K562 (cell line): ENCODE data around the gene FAM227B. TPM values are rescaled to one million over a fixed set of nuclear protein-coding genes. Genes with fewer than 3 reads are reported as not detected.

ENCODE experiments used
- ATAC-seq: fragments of 200-7000 bp; cut with Tn5 transposase; 3 replicates; pipeline ENCODE4 v1.9.1; 2020; ENCODE audit warnings: moderate library complexity
- BruUV-seq: library from RNA; stranded (reverse); fragments of 400-500 nt; replicated peaks from 2 replicates; lab custom pipeline; 2021; lab: Mats Ljungman, UMichigan
- CTCF ChIA-PET: fragments of 300-600 bp; formaldehyde crosslinking; extraction: SDS; loops from one replicate; lab custom pipeline; 2021; ENCODE audit warnings: low intra/inter-chr PET ratio; lab: Yijun Ruan, JAX
- POLR2A ChIA-PET: fragments of 300-600, 350-650 bp; sonication (Branson Sonifier 250); formaldehyde crosslinking; extraction: SDS; loops from one replicate; lab custom pipeline; 2021; ENCODE audit warnings: antibody characterized with exemption, inconsistent platforms; lab: Yijun Ruan, JAX
- DNase-seq, 4 experiments: peaks; one replicate each; pipeline versions ENCODE4 v3.0.0 to v3.0.0-alpha.2; 2011 to 2018; ENCODE audit warnings: low spot score in 3 of 4, mixed read lengths in 3 of 4; ENCODE audit errors: extremely low read depth in 1 of 4
- FAIRE-seq: peaks from 2 replicates; lab custom pipeline; 2011; peaks lifted over from hg19 to GRCh38; lab: Jason Lieb, UNC
- H2AFZ ChIP-seq: 2 replicates; pipeline ENCODE4 v1.6.0; 2011; ENCODE audit warnings: low read depth, low read length, control low read depth, inconsistent platforms
- H3K27ac ChIP-seq: fragments of 200-600 bp; 3 replicates; pipeline ENCODE4 v1.8.0; 2011; ENCODE audit warnings: low read depth, mild to moderate bottlenecking, control low read depth, inconsistent platforms, low read length, moderate library complexity, mixed read lengths; ENCODE audit errors: extremely low read depth
- H3K27me3 ChIP-seq, 2 experiments: fragments of 300-600 bp in 1 of 2; 2 replicates in 1 of 2; 3 replicates in 1 of 2; pipeline versions ENCODE4 v1.6.0 to v1.8.0; 2011; ENCODE audit warnings: inconsistent platforms in 2 of 2, low read length in 2 of 2, mild to moderate bottlenecking in 1 of 2, mixed read lengths in 1 of 2, moderate library complexity in 1 of 2; ENCODE audit not compliant: control insufficient read depth in 2 of 2, insufficient read depth in 2 of 2
- H3K36me3 ChIP-seq: fragments of 300-600 bp; 3 replicates; pipeline ENCODE4 v1.8.0; 2011; ENCODE audit warnings: mild to moderate bottlenecking, low read length, inconsistent platforms; ENCODE audit not compliant: control insufficient read depth, insufficient read depth
- H3K4me1 ChIP-seq, 2 experiments: fragments of 200-600 bp in 1 of 2; replicated peaks in 1 of 2; 2 replicates in 1 of 2; 3 replicates in 1 of 2; pipeline versions ENCODE4 v1.5.1 to v1.8.0; 2011; ENCODE audit warnings: inconsistent platforms in 2 of 2, low read length in 2 of 2, mild to moderate bottlenecking in 1 of 2, mixed read lengths in 1 of 2, moderate library complexity in 1 of 2; ENCODE audit not compliant: control insufficient read depth in 2 of 2, insufficient read depth in 2 of 2
- H3K4me2 ChIP-seq: 2 replicates; pipeline ENCODE4 v1.6.1; 2011; ENCODE audit warnings: low read length, control low read depth, inconsistent platforms, mixed read lengths; ENCODE audit not compliant: insufficient read depth
- H3K4me3 ChIP-seq: fragments of 200-600 bp; sonication (generic), shearing (Covaris generic); 2 replicates; pipeline ENCODE4 v1.5.1; 2016; ENCODE audit warnings: control low read depth, inconsistent platforms
- H3K79me2 ChIP-seq: fragments of 200-600 bp; 3 replicates; pipeline ENCODE4 v1.8.0; 2011; ENCODE audit warnings: low read length, inconsistent platforms; ENCODE audit not compliant: control insufficient read depth, insufficient read depth
- H3K9ac ChIP-seq, 2 experiments: 2 replicates each; pipeline versions ENCODE4 v1.6.0 to v1.6.1; 2011; ENCODE audit warnings: low read depth in 2 of 2, low read length in 2 of 2, control low read depth in 1 of 2, inconsistent platforms in 1 of 2, mild to moderate bottlenecking in 1 of 2, mixed read lengths in 1 of 2; ENCODE audit not compliant: insufficient read depth in 1 of 2
- H3K9me1 ChIP-seq: one replicate; pipeline ENCODE4 v1.6.0; 2011; ENCODE audit warnings: inconsistent platforms, mild to moderate bottlenecking, low read length, moderate library complexity; ENCODE audit not compliant: control insufficient read depth, insufficient read depth
- H3K9me3 ChIP-seq: replicated peaks from 2 replicates; pipeline ENCODE4 v1.5.1; 2011; ENCODE audit warnings: low read depth, low read length, inconsistent platforms; ENCODE audit not compliant: control insufficient read depth, insufficient read depth
- H4K20me1 ChIP-seq: replicated peaks from 2 replicates; pipeline ENCODE4 v1.6.1; 2011; ENCODE audit warnings: low read length, inconsistent platforms, mixed read lengths; ENCODE audit not compliant: control insufficient read depth, insufficient read depth
- BHLHE40 ChIP-seq: IDR thresholded peaks from 2 replicates; pipeline ENCODE4 v1.6.1; 2011; ENCODE audit warnings: low read length, improper control_type of control experiment
- BRD4 ChIP-seq: fragments of 200-600 bp; sonication (generic); IDR thresholded peaks from 2 replicates; pipeline ENCODE4 v1.6.1; 2017; ENCODE audit warnings: inconsistent platforms
- BRD9 ChIP-seq: fragments of 450-650 bp; IDR thresholded peaks from 2 replicates; pipeline ENCODE4 v1.6.1; 2018; ENCODE audit warnings: low read depth; ENCODE audit not compliant: partially characterized antibody
- ESRRB ChIP-seq: fragments of 250-450 bp; sonication (Bioruptor Pico); IDR thresholded peaks from 2 replicates; pipeline ENCODE4 v1.5.0; 2020; ENCODE audit warnings: mild to moderate bottlenecking, moderate library complexity, borderline replicate concordance
- FOSL1 ChIP-seq: fragments of 200-800 bp; sonication (Bioruptor generic); conservative IDR thresholded peaks from 2 replicates; pipeline ENCODE4 v1.6.1; 2016; ENCODE audit warnings: missing genetic modification characterization, missing compliant biosample characterization
- FOXA1 ChIP-seq: fragments of 450-650 bp; IDR thresholded peaks from 2 replicates; pipeline ENCODE4 v1.6.1; 2016; ENCODE audit warnings: mild to moderate bottlenecking, borderline replicate concordance
- HNRNPH1 ChIP-seq: fragments of 200-400 bp; formaldehyde crosslinking; optimal IDR thresholded peaks from 2 replicates; pipeline ENCODE3; 2017; ENCODE audit warnings: low read depth, mild to moderate bottlenecking, low read length, moderate library complexity
- KHSRP ChIP-seq: fragments of 450-650 bp; IDR thresholded peaks from 2 replicates; pipeline ENCODE4 v1.6.1; 2017
- NFE2L1 ChIP-seq: fragments of 450-650 bp; IDR thresholded peaks from 2 replicates; pipeline ENCODE4 v1.6.1; 2016; ENCODE audit warnings: missing genetic modification characterization, low read depth, mild to moderate bottlenecking, missing compliant biosample characterization, moderate library complexity, borderline replicate concordance
- POLR2A ChIP-seq: fragments of 450-650 bp; conservative IDR thresholded peaks from 2 replicates; pipeline ENCODE4 v1.6.1; 2016
- POLR2B ChIP-seq: fragments of 450-650 bp; IDR thresholded peaks from 2 replicates; pipeline ENCODE4 v1.6.1; 2018; ENCODE audit warnings: low read depth; ENCODE audit not compliant: partially characterized antibody
- TRIM25 ChIP-seq: fragments of 450-650 bp; IDR thresholded peaks from 2 replicates; pipeline ENCODE4 v1.7.0; 2016; ENCODE audit warnings: borderline replicate concordance
- ZBED1 ChIP-seq: IDR thresholded peaks from 2 replicates; pipeline ENCODE4 v1.6.1; 2014
- ZNF12 ChIP-seq: sonication (generic); formaldehyde crosslinking; IDR thresholded peaks from 2 replicates; pipeline ENCODE4 v1.4.0; 2020; ENCODE audit warnings: mild to moderate bottlenecking, missing genetic modification reagents
- ZNF274 ChIP-seq: IDR thresholded peaks from 2 replicates; pipeline ENCODE4 v1.6.1; 2011; ENCODE audit warnings: low read depth, mild to moderate bottlenecking, low read length, moderate library complexity, borderline replicate concordance
- ZNF436 ChIP-seq: fragments of 250-450, 450-650 bp; sonication (Bioruptor Pico); formaldehyde crosslinking; IDR thresholded peaks from 2 replicates; pipeline ENCODE4 v1.7.0; 2020; ENCODE audit warnings: mild to moderate bottlenecking
- WGBS: fragments of 100-300 bp; shearing (Covaris generic); methylation state at CpG from one replicate; pipeline ENCODE4 v1.1.6; 2016; ENCODE audit warnings: low coverage, mixed read lengths; ENCODE audit not compliant: insufficient coverage; ENCODE audit errors: missing lambda C conversion rate; 5-methylcytosine and 5-hydroxymethylcytosine counted together
- in situ Hi-C: fragments of 300-500 bp; cut with MboI; formaldehyde crosslinking; loops from 4 replicates; pipeline ENCODE4 v1.15.0; 2018; ENCODE audit warnings: inconsistent platforms, mixed read lengths
- intact Hi-C: fragments of 100-400 bp; cut with micrococcal nuclease; formaldehyde crosslinking; loops from 2 replicates; pipeline ENCODE4 v1.14.2; 2022
- polyA plus RNA-seq, 8 experiments: library from polyadenylated mRNA; depleted of rRNA in 4 of 8; stranded (reverse) in 5 of 8; unstranded in 3 of 8; fragments of >200 nt; fragmentation: Nextera tagmentation in 2 of 8; fragmentation: Illumina TruSeq in 1 of 8; extraction: Ambion mirVana in 2 of 8; extraction: Trizol in 1 of 8; gene quantifications; 2 replicates each; pipeline versions ENCODE4 v1.2.1 to v1.2.3, GENCODE V29; 2011 to 2014; ENCODE audit warnings: inconsistent platforms in 1 of 8, missing spikeins in 1 of 8
- total RNA-seq, 7 experiments: library from RNA; depleted of rRNA in 6 of 7; stranded (reverse); fragments of >200 nt in 6 of 7; fragmentation: Illumina TruSeq in 2 of 7; extraction: Trizol in 2 of 7; gene quantifications; 2 replicates each; pipeline versions ENCODE4 v1.2.1 to v1.2.3, GENCODE V29; 2011 to 2021; ENCODE audit warnings: low replicate concordance in 1 of 7

Gene FAM227B
- total and polyA plus RNA-seq, 9 of the 15 experiments (the other 6 are each of a cell fraction or from before 2014, with no cell fraction given): 5.1 to 12.5 (median 11.2) TPM

- WGBS: 77% methylated on average over 3 of the region's 3 CpGs
- Histone ChIP-seq H3K4me2 (no peak overlapping the region), H3K27ac (no peak overlapping the region), H3K4me1 (no peaks in the 10 kb centered on the region), H3K36me3 (peaks cover 24% of the 10 kb centered on the region; the same call in 2 of the 3 replicates), H4K20me1 (no peaks in the 10 kb centered on the region), H2AFZ (no peak overlapping the region), H3K4me3 (no peak overlapping the region), H3K27me3 (no peaks in the 10 kb centered on the region), H3K9me3 (no peaks in the 10 kb centered on the region), H3K9ac (no peak overlapping the region), H3K79me2 (no peaks in the 10 kb centered on the region), H3K9me1 (no peaks in the 10 kb centered on the region)
- ChIA-PET POLR2A (no interaction called here), CTCF (no interaction called here)
- TF ChIP-seq ZBED1 (no peak), POLR2A (0 out of 2 replicates have a peak, but pooled peaks have one; percentile 14), POLR2B (peak; percentile 35), BHLHE40 (0 out of 2 replicates have a peak, but pooled peaks have one; percentile 7), ZNF274 (no peak)
- BruUV-seq: no TSS peak
- DNase-seq: no peak
- peak; percentile 36 for ATAC-seq
- FAIRE-seq: no peak
- in situ Hi-C loops (no loop called here), intact Hi-C loops (no loop called here)
Observed at GRCh38 chr15:49331951-49332350, 288.7 kb downstream of the FAM227B start.

GRCh38 chr15:49331442-49331841, 289.2 kb downstream of the FAM227B start:
- ATAC-seq: no peak
- Histone ChIP-seq H3K4me2 (no peak overlapping the region), H4K20me1 (no peaks in the 10 kb centered on the region), H3K79me2 (no peaks in the 10 kb centered on the region), H2AFZ (no peak overlapping the region), H3K9me1 (no peaks in the 10 kb centered on the region), H3K27me3 (no peaks in the 10 kb centered on the region), H3K4me3 (no peak overlapping the region), H3K27ac (no peak overlapping the region), H3K9ac (no peak overlapping the region), H3K36me3 (peaks cover 24% of the 10 kb centered on the region; the same call in 2 of the 3 replicates), H3K4me1 (no peaks in the 10 kb centered on the region), H3K9me3 (no peaks in the 10 kb centered on the region)
- CTCF ChIA-PET: no interaction called here
- TF ChIP-seq FOSL1 (tag) (no peak), HNRNPH1 (no peak), TRIM25 (no peak), NFE2L1 (tag) (no peak), ZNF436 (CRISPR knock-in tag) (no peak), FOXA1 (no peak), ESRRB (no peak), KHSRP (no peak), ZNF12 (CRISPR knock-in tag) (no peak), BRD4 (no peak), BRD9 (no peak)
- in situ Hi-C loops: no loop called here
- FAIRE-seq: no peak
- POLR2A ChIA-PET: no interaction called here
- DNase-seq: no peak
- BruUV-seq: no TSS peak
- intact Hi-C loops: no loop called here
